GM19328 (cell line): Measurements from ENCODE around the gene PAK6.

Source experiments
- ATAC-seq: cut with Tn5 transposase; IDR thresholded peaks from one replicate; pipeline ENCODE4 v1.9.1; 2021; ENCODE audit warnings: mild to moderate bottlenecking, moderate library complexity; ENCODE audit not compliant: unreplicated experiment

The PAK6 gene

DNA sequence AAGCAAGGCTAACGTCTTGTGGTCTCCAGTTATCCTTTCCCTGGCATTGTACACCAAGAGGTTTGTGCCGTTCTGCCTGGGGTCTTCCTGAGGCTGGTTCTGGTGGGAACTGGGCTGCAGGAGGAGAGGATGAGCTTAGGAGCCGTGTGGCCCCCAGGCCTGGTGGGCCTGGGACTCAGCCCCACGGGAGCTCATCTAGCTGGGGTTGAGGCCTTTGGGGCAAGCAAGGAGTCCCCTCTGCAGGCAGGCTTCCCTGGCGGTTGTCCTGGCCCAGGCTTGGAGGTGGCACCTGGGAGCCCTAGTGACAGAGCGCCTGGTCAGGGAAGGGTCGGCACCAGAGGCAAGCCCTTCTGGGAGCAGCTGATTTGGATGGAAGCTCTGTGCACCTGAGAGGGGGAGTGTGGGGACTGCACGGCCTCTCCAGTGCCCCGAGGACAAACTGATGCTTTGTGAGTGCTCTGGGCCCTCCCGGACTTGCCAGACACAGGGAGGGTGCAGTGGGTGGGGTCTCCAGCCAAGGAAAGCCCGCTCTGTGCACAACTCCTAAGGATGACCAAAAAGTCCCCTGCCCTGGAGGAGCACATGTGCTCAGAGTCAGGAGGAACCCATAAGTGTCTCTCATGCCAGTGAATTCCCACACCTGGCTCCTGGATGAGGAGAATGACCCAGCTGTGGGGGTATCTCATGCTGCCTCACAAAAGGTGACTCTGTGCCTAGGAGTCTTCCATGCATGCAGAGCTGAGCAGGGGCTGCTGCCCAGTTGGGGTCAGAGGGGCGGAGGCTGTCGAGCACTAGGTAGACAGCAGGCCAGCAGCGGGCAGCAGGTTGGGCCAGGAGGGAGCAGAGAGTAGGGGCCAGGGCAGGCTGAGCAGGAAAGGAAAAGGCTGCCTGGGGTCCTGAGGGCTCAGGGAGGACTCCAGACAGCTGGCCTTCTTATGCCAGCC, 2.7 kb downstream of the PAK6 start:
- no peak for ATAC-seq

DNA sequence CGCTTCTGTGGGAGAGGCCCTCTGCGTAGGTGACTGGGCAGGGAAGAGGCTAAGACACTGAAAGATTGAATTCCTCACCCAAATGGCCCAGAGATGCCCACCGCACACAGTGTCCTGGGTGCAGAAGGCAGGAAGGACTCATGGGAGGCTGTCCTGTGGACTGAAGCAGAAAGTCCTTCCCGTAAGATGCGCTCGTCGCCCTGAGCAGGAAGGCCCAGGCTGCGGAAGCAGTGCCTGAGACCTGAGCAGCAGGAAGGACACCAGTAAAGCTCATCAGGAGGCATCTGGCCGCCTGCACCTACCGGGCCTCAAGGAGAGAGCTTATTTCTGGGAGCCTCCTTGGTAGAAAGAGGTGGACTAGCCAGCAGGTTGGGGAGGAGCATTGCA, 3.3 kb downstream of the PAK6 start:
- no peak for ATAC-seq

DNA sequence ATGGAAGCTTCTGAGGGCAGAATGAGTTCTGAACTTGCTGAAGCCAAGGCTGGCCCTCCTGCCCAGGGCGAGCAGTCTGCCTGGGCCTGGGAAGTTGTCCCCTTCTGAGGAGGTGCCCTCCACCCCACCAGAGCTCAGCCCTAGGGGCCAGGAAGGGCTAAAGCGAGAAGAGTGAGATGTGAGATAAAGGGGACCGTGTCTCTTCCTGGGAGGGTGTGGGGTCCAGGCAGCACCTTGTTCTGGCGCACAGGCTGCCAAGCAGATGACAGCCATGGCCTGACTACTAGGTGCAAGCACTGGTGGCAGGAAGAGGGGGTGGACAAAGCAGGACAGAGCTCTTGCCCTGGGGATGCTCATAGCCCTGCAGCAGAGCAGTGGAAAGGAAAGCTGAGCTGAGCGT, 3.7 kb downstream of the PAK6 start:
- no peak for ATAC-seq

DNA sequence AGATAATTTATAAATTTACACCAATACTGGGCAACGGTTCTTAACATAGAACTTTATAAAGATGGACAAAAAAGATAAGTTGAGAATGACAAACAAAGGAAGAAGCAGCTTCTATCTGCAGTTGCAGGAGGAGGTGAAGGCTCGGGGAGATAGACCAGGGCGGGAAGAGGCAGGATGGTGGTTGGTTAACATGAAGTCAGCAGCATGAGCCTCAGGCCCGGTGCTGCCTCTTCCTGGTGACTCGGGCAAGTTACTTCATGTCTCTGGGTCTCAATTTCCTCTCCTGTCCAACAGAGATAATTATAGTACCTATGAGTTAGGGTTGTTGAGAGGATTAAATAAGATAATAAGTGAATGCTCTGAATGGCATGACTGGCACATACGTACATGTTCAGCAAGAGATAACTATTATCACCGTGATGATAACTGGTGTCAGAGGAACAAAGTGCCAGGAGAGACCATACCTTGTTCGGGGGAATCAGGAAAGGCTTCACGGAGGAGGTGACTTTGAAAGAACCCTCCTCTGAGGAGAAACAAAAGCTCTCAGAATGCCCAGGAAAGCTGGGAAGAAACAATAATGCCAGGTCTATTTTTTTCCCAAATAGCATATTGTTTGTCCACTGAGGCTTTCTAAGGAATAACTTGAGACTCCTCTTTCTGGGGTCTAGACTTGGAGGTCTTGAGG, 4.4 kb downstream of the PAK6 start:
- no peak for ATAC-seq

DNA sequence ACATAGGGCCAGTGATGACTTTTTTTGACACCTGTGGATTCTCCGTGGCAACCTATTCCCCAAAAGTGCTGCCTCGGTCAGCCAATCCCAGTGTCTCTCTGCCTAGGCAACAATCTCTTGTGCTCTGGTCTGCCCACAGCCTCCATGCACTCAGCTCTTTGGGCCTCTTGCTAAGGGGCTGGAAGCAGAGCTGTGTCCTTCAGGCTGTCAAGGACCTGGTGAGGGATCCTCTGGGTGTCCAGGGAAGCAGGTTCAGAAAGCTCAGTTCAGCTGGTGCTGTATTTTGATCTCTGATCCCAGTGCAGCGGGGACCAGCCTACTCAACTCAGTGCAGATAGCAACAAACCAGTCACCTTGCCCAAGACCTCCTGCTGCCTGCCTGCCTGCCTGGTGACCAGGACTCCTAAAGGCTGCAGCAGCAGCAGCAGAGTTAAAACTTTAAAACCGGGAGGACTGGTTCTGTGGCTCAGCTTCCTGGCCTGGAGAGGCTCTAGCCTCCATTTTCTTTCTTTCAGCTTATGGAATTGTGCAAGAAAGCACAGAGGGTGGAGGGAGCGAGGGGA, 6.2 kb downstream of the PAK6 start:
- no peak for ATAC-seq

DNA sequence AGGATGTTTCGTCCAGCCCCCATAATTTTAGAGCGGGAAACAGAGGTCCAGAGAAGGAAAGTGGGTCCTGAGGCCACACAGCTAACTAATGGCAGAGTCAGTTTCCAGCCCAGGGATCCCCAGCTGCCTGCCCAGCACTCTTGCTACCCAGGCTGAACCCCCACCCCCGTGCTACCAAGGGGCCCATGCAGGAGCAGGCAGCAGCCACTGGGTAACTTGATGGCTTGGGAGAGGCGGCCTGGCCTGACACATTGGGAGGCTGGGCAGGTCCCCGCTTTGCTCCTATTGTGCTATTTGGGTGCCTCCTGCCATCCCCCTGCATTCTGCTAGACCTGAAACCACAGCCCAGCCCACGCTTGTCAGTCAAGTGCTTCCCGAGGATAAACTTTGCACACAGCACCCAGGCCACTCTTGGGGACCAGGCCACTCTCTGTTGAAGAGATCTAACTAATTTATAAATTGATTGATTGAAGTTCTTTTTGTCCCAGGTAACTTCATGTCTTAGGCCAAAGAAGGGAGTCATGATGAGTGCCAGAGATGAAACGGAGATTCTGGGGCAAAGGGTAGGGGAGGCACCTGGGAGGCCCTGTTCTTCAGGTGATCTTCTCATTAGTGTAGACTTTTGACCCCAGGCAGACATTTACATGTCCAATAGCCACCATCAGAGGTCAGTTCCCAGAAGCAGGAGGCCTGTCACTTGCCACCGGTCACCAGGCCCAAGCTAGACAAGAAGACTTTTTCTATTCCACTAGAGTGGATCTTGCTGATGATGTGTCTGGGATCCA, 7.0 kb downstream of the PAK6 start:
- ATAC-seq, result no peak

DNA sequence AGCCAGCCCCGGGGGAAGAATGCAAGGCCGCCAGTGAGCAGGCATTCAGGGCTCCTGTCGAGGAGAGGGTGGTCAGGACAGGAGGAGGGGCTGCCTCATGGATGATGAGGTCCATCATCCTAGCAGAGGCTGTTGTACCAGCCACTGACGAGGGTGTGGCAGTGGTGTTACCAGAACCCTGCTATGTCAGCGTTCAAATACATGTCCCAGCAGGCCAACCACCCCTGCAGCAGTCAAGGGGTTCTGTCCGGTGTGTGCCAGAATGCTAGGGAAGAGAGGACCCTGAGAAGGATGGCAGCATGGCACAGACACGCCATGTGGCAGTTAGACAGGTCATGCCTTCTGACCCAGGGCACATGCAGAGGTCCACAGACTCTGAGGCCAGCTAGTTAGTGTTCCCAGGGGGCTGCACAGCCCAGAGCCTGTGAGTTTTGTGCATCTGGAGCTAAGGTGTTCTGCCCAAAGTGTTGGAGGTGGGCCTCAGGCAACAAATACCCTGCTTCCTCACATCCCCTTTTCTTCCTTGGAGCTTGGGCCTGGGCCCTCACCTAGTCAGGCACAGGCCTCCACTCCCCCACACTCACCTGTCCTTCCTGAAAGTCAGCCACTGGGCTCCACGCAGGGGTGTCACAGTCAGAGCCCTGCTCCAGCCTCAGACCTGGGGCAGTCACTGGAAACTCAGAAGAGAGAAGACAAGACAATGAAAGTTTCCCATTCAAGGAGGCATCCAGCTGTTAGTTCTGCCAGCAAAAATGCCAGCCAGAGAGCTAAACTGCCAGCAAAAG, 7.8 kb downstream of the PAK6 start:
- ATAC-seq, result no peak

DNA sequence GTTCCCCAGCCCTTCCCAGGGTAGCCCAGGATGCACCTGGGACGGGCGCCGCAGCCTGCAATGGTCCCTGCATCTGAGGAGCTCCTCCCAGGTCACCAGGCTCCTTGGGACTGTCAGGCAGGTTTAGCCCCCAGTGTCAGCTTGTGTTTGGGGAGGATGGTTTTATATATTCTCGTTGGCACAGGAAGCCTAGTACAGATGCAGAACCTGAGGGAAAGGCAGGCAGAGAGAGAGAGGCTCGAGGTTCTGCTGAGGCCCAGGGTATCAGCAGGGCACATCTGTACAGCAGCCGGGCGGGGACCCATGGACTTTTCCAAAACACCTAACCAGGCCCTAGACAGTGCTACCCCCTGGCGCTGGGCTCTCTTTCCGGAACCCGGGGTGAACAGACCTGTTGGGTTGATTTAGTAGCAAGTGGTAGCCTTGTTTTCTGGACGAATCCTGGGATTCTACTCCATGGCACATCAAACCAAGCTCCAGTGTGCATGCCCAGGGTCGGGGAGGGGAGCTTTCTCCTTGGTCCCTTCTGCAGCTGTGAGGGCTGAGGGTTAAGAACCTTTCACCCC, 8.6 kb downstream of the PAK6 start:
- ATAC-seq, result no peak

DNA sequence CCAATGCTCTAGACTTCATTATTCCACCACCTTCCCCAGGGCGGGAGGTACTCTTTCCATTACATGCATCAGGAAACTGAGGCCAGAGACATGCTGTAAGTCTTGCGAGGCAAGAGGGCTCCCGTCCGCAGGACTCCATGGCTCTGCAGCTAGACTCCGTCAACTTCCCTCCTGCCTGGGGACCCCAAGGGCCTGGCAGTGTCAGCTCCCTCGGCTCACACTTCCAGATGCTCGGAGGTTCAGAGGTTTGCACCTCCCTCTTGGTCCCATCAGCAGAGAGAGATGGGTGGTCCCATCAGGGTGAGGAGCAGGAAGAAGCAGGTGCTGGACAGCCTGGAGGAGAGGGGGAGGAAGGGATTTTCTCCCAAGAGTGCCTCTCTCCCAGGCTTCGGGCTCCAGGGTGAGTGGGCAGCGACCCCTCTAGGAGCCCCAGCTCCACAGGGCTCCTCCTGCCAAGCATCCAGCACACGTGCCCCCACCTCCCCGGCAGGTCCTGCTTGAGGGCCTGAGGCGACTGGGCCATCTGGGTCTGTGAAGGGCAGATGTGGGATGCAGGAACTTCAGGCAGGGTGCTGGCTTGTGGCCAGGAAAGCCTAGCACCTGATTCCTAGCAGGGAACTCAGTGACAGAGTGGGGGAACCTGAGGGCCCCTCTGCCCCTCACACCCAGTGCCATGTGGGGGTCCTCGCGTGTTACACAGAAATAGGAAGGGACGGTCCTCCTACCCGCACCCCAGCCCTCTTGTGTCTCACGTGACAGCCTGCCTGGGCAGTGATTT, 9.3 kb downstream of the PAK6 start:
- no peak for ATAC-seq

DNA sequence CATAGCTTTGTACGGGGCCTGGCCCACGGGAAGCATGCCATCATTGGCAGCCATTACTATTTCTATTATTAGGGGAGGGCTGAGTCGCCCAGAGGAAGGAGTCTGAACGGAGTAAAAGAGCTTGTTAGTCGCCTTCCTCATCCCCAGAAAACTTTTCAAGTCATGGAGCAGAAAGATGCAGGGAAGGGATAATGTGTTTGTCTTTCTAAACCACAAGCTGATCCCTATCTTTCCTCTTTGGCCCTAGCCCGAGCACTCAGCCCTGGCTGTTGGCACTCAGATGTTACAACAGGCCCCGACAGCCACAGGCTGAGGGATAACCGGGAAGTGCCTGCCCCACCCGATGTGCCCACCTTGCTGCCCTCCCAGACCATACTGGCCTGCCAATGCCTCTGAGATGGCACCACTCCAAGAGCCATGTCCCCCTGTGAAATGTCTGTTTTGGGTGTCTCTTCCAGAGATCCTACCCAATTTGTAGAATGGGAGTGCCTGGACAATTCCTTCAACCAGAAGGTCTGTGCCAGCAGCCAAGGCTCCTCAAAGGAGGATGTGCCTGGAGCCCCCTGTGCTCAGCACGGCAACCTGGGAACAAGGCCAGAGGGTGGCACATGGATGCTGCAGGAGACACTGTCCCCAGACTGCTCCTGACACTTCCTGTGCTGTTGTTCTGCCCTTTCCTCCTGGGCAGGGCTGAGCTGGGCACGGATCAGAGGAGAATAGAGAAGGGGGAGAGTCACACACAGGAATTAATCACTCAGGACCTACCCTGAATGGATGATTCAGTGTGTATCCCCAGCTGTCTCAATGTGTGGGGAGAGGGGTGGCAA, 10.8 kb downstream of the PAK6 start:
- ATAC-seq, result no peak

DNA sequence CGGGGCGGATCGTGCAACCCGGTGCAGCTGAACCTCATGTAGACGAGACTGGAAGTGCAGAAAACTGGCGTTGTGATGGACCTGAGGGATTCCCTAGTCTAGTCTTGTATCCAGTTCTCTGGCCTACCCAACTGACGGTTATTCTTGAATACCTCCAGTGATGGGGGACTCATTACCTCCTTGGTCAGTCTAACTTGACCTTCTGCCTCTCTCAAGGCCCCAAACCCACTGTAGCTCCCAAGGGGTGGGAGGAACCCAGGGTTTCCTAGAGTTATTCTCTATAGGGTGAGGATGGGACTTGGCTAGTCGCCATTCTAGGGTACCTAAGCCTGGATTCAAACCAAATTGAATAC, 11.4 kb downstream of the PAK6 start:
- no peak for ATAC-seq

DNA sequence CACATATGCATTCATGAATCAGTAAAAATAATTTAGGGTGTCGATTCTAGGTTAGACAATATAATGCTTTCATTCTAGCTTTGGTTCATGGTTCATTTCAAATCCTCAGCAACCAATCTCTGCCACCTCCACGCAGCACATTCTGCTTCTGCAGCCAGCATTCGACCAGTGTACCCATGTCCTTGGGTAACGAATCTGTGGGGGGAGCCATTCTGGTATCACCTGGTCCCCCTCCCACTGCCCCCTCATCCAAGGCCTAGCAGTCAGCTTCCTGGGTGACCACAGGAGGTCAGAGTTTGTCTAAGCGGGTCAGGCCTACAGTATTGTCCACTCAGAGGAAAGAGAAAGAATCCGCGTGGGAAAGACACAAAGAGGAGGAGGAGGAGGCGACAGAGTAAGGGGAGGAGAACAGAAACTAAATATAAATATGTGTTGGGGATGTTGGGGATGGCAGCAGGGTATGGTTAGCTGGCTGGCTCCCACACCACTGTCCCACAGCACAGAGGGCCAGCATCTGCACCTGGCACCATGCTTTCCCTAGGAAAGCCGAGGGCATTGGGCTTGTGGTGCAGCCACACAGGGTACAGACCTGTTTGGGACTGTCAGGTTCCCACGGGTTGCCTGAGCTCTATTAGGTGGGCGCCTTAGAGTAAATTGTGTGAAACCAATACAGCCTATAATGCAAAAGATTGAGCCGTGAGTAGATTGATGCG, 12.1 kb downstream of the PAK6 start:
- ATAC-seq, result no peak

DNA sequence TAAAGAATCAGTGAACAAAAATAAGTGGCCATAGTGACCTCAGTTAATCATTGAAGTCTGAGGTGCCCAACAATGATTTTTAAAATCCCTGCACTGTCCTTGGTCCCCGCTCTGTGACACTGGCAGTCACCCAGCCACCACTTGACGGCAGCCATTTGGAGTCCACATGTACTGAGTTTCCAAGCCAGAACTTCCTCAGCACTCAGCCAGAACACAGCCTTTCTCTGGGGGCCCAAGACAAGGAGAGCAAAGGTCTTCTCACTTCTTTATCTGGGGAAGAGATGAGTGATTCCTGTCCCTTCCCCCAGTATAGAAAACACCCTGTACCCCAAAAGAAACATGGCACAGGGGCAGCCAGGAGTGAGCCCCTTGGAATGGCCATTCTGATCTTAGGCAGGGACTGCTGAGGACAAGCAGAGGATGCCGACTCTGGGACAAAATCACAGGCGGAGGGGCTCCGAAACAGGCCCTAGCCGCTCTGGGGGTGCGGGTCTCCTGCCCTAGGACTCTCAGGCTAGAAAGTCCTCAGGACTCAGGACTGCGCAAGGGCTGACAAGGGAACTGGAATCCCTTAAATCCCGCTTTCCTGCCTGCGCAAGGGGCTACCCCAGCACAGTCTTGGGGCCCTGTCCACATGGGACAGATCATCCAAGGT, 12.8 kb downstream of the PAK6 start:
- ATAC-seq, result no peak

DNA sequence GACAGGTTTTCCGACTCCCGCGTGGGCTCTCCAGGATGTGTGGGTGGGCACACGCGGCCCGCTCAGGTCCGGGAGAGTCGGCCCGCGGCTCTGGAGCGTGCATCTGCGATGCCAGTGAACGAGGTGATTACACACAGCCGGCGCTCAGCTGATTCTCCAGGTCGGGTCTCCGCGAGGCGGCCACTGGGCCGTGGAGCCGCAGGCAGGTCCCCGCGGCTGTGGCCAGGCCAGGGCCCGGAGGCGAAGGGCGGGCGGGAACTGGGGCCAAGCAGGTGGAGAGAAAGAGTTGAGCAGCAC, 13.2 kb downstream of the PAK6 start:
- no peak for ATAC-seq

DNA sequence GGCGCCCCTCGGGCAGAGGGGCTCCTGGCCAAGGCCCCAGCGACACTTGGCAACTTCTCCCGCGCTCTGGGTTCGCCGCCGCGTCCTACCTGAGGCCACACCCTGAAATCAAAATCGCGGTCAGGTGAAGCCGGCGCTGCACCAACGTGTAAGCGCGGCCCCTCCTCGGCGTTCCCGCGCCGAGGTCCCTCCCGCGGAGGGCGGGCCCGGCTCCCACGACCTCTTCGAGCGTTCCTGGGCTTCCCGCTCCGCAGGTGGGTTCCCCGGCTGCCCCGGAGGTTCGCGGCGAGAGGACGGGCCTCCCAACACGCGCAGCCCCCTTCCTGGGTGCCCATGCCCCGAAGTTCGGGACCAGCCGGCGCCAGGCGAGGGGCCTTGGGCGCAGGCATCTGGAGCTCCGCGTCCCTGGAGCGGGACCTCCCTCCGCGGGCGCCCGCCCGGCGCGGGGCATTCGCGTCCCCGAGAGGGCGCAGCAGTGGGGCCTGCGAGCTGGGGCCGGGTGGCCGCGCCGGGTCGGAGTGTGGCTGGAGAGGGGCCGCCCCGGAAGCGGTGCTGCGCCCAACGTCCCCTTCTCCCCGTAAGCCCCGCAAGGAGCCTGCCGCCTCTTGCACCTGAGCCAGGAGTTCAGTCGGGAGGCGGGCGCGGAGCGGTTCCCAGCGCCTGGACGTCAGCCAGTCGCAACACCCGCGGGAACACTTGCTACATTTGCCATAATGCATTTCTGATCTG, 13.7 kb downstream of the PAK6 start:
- no peak for ATAC-seq

DNA sequence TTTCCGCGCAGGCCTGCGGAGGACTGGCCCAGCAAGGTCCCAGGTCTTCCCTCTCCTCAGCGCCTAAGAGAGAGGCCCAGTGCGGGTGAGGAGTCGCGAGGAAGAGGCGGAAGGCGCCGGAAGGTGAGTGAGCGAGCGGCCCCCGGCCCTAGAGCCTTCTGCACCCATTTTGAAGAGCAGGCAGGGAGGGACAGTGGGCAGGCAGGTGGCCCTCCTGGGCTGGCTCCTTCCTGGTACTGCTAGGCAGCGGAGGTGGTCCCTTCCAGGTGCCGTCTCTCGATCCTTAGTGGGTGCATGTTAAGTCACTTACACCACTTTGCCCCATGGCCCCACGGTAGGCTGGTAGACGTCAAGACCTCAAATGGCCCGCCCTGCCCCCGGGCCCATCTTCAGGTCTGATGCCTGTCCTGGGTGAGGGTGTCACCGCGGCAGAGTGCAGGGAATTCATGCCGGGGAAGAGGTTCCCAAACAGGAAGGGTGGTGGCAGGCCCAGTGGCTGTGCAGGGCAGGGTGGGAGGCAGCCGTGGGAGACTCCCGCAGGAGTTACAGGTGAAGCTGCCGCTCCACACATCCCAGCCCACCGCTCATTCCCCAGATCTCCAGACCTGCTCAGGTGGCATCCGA, 14.4 kb downstream of the PAK6 start:
- no peak for ATAC-seq

DNA sequence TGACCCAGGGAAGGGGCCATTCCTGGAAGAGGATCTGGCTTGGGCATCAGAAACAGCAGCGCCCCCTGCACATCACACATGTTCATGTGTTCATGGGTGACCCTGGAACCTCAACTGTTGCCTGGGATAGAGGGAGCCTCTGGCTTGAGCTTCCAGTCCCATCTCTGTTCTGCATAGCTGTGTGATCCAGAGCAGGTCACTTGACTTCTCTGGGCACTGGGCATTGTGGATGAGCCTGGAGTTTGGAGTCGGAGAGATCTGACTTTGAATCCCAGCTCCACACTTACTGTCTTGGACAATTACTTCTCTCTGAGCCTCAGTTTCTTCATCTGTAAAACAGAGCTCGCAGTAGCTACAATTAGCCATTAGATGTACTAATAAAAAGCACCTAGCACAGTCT, 15.6 kb downstream of the PAK6 start:
- ATAC-seq, result no peak
